Measurements from ENCODE around the gene METTL24.

METTL24 gene

DNA sequence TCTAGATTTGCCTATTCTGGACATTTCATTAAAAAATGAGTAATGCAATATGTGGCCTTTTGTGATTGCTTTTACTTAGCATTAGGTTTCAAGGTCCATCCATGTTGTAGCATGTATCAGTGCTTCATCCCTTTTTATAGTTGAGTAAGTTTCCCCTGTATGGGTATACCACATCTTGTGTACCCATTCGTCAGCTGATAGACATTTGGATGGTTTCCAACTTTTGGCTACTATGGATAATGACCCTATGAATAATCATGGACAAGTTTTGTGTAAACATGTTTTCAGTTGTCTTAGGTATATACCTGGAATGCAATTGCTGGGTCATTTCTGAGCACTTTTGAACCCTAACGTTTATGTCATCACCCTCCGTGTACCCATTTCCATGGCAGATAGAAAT lies 15.4 kb downstream of the METTL24 start:
- Histone ChIP-seq H4K8ac (ENCODE audit: low read depth, low read length) (no peak overlapping the region), H3K79me2 (ENCODE audit: control insufficient read depth, insufficient read depth, low read length, poor library complexity) (peaks cover 6% of the 10 kb centered on the region), H4K91ac (ENCODE audit: low read depth, low read length) (no peak overlapping the region), H3K23ac (ENCODE audit: low read length) (no peak overlapping the region), H2BK12ac (ENCODE audit: low read length) (no peak overlapping the region), H2AK5ac (ENCODE audit: low read length) (no peak overlapping the region), H3K18ac (ENCODE audit: low read length) (no peak overlapping the region), H3K4ac (ENCODE audit: low read depth, low read length) (no peak overlapping the region), H2BK5ac (ENCODE audit: low read depth, low read length, poor library complexity) (no peak overlapping the region), H2BK120ac (ENCODE audit: insufficient read depth, low read length, poor library complexity) (no peak overlapping the region), H3K9ac (ENCODE audit: low read length) (no peak overlapping the region), H3K4me1 (ENCODE audit: control insufficient read depth in 1 of 2, insufficient read depth in 2 of 2, low read length in 2 of 2) (peaks cover 9 to 21% of the 10 kb centered on the region in 2 experiments), H3K36me3 (ENCODE audit: control insufficient read depth in 1 of 2, insufficient read depth in 2 of 2, low read length in 2 of 2) (no peaks in the 10 kb centered on the region), H3K4me3 (ENCODE audit: low read depth, low read length) (no peak overlapping the region), H3K9me3 (ENCODE audit: insufficient read depth, low read depth, low read length) (no peaks in the 10 kb centered on the region), H3K27me3 (ENCODE audit: insufficient read depth, low read length) (no peaks in the 10 kb centered on the region), H3K27ac (ENCODE audit: low read depth, low read length) (no peak overlapping the region), H3K79me1 (ENCODE audit: low read length) (peaks cover 17% of the 10 kb centered on the region), H3K4me2 (ENCODE audit: low read length) (no peak overlapping the region), H4K12ac (ENCODE audit: low read depth, low read length) (no peak overlapping the region), H2AFZ (ENCODE audit: insufficient read depth, low read length, poor library complexity) (no peak overlapping the region), H3K14ac (ENCODE audit: low read length) (no peak overlapping the region)
- DNase-seq = no peak
- WGBS (ENCODE audit: extremely low coverage, insufficient coverage, insufficient read length) = no CpG with 5 or more reads among the region's 3 CpGs

DNA sequence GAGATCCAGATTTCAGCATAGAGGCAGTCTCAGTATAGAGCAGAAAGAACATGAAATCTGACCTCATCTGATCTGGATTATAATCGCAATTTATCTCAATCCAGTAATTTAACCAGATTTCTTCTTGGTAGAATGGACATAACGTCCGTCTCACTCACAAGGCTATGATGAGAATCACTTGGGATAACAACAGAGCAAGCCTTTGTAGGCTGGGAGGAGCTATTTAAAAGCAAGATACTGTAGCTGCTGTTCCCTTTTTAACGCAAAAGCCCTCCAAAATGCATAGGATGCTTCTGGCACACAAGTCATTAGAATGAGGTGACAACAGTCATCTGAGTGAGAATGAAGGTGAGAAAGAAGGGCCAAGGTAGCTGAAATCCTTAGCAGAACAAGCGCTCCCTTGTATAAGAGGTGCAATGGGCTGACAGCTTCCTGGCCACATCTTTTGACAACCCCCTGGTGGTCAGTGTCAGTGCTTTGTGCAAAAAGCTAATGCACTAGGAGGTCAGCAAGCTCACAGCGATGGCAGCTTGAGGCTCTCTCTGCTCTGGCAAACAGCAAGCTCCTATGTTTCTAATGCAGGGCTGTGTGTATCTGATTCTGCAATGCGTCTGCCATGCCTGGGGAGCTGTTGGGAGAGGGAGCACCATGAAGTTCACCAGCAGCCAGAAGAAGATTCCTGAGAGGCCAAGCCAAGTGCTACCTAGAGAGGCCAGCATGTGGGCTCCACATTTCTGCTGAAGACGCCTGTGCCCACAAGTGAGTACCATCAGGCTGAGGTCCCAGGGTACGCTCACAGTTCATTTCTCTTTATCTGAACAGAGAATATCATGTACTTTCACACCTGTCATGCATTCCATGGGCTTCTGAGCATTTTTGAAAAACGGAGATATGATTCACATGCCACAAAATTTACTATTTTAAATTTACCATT lies 16.2 kb downstream of the METTL24 start:
- WGBS (ENCODE audit: extremely low coverage, insufficient coverage, insufficient read length) = no CpG with 5 or more reads among the region's 10 CpGs

GRCh38 chr6:110341067-110341466 lies 17.1 kb downstream of the METTL24 start:
- H2AFZ ChIP-seq (ENCODE audit: insufficient read depth, low read length, poor library complexity) = no peak overlapping the region
- peaks cover 18% of the 10 kb centered on the region for H3K79me1 ChIP-seq (ENCODE audit: low read length)
- H3K18ac ChIP-seq (ENCODE audit: low read length) = no peak overlapping the region
- H3K9me3 ChIP-seq (ENCODE audit: insufficient read depth, low read depth, low read length) = no peaks in the 10 kb centered on the region
- no peak overlapping the region for H3K4me3 ChIP-seq (ENCODE audit: low read depth, low read length)
- H4K91ac ChIP-seq (ENCODE audit: low read depth, low read length) = no peak overlapping the region
- H3K9ac ChIP-seq (ENCODE audit: low read length) = no peak overlapping the region
- H2BK5ac ChIP-seq (ENCODE audit: low read depth, low read length, poor library complexity) = no peak overlapping the region
- no peaks in the 10 kb centered on the region for H3K27me3 ChIP-seq (ENCODE audit: insufficient read depth, low read length)
- no peak overlapping the region for H2AK5ac ChIP-seq (ENCODE audit: low read length)
- H3K79me2 ChIP-seq (ENCODE audit: control insufficient read depth, insufficient read depth, low read length, poor library complexity) = peaks cover 6% of the 10 kb centered on the region
- H3K4me2 ChIP-seq (ENCODE audit: low read length) = no peak overlapping the region
- no peak overlapping the region for H2BK12ac ChIP-seq (ENCODE audit: low read length)
- no peak overlapping the region for H3K23ac ChIP-seq (ENCODE audit: low read length)
- H3K4ac ChIP-seq (ENCODE audit: low read depth, low read length) = no peak overlapping the region
- H3K36me3 ChIP-seq (ENCODE audit: control insufficient read depth in 1 of 2, insufficient read depth in 2 of 2, low read length in 2 of 2) = no peaks in the 10 kb centered on the region
- peaks cover 9 to 21% of the 10 kb centered on the region in 2 experiments for H3K4me1 ChIP-seq (ENCODE audit: control insufficient read depth in 1 of 2, insufficient read depth in 2 of 2, low read length in 2 of 2)
- H4K8ac ChIP-seq (ENCODE audit: low read depth, low read length) = no peak overlapping the region
- H3K27ac ChIP-seq (ENCODE audit: low read depth, low read length) = no peak overlapping the region
- DNase-seq = no peak
- no peak overlapping the region for H4K12ac ChIP-seq (ENCODE audit: low read depth, low read length)
- H2BK120ac ChIP-seq (ENCODE audit: insufficient read depth, low read length, poor library complexity) = no peak overlapping the region
- no peak overlapping the region for H3K14ac ChIP-seq (ENCODE audit: low read length)

More for the DNA sequence above, 16.2 kb downstream of the METTL24 start:
- Histone ChIP-seq H2BK120ac (ENCODE audit: insufficient read depth, low read length, poor library complexity) (peak overlapping the region; percentile 0), H3K9ac (ENCODE audit: low read length) (no peak overlapping the region), H3K27ac (ENCODE audit: low read depth, low read length) (peak overlapping the region; percentile 13), H3K23ac (ENCODE audit: low read length) (no peak overlapping the region), H3K4me3 (ENCODE audit: low read depth, low read length) (no peak overlapping the region), H3K9me3 (ENCODE audit: insufficient read depth, low read depth, low read length) (no peaks in the 10 kb centered on the region), H2AFZ (ENCODE audit: insufficient read depth, low read length, poor library complexity) (no peak overlapping the region), H3K27me3 (ENCODE audit: insufficient read depth, low read length) (no peaks in the 10 kb centered on the region), H2BK12ac (ENCODE audit: low read length) (no peak overlapping the region), H3K79me1 (ENCODE audit: low read length) (peaks cover 17% of the 10 kb centered on the region), H4K91ac (ENCODE audit: low read depth, low read length) (no peak overlapping the region), H3K4ac (ENCODE audit: low read depth, low read length) (no peak overlapping the region), H2BK5ac (ENCODE audit: low read depth, low read length, poor library complexity) (no peak overlapping the region), H3K4me1 (ENCODE audit: control insufficient read depth in 1 of 2, insufficient read depth in 2 of 2, low read length in 2 of 2) (peaks cover 9 to 21% of the 10 kb centered on the region in 2 experiments), H4K12ac (ENCODE audit: low read depth, low read length) (no peak overlapping the region), H3K79me2 (ENCODE audit: control insufficient read depth, insufficient read depth, low read length, poor library complexity) (peaks cover 6% of the 10 kb centered on the region), H3K36me3 (ENCODE audit: control insufficient read depth in 1 of 2, insufficient read depth in 2 of 2, low read length in 2 of 2) (no peaks in the 10 kb centered on the region), H4K8ac (ENCODE audit: low read depth, low read length) (no peak overlapping the region), H3K14ac (ENCODE audit: low read length) (no peak overlapping the region), H3K18ac (ENCODE audit: low read length) (no peak overlapping the region), H3K4me2 (ENCODE audit: low read length) (no peak overlapping the region), H2AK5ac (ENCODE audit: low read length) (no peak overlapping the region)
- DNase-seq = peak; percentile 19 to 49

DNA sequence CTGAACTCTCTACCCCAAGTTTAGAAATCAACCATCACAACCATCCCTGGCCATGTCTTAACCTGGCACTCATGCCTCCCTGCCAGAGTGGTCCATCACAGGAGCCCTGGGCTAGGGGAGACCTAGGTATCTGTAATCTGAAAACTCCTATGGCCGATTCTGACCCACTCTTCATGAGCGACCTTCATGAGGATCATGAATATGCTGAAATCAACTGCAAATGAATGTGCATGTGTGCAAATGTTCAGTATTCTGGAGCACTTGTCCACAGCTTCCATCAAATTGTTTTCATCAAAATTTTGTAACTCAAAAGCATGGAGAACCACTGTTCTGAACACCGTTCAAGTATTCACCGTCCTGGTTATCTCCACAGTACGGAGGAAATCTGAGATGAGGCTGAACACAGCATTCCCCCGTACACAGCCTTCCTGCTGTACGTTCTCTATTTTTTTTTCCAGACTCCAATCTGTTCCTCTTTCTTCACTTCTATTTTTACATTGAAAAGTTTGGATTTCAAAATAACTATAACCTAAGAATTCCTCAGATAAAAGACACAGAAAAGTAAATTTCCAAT lies 17.7 kb downstream of the METTL24 start:
- no peaks in the 10 kb centered on the region for H3K9me3 ChIP-seq (ENCODE audit: insufficient read depth, low read depth, low read length)
- H3K23ac ChIP-seq (ENCODE audit: low read length) = no peak overlapping the region
- no peaks in the 10 kb centered on the region for H3K27me3 ChIP-seq (ENCODE audit: insufficient read depth, low read length)
- peaks cover 19% of the 10 kb centered on the region for H3K79me1 ChIP-seq (ENCODE audit: low read length)
- H3K27ac ChIP-seq (ENCODE audit: low read depth, low read length) = peak overlapping the region; percentile 3
- peak overlapping the region; percentile 100 for H2BK12ac ChIP-seq (ENCODE audit: low read length)
- H2BK120ac ChIP-seq (ENCODE audit: insufficient read depth, low read length, poor library complexity) = peak overlapping the region; percentile 98
- peak overlapping the region; percentile 85 for H3K18ac ChIP-seq (ENCODE audit: low read length)
- peak overlapping the region; percentile 82 for H4K8ac ChIP-seq (ENCODE audit: low read depth, low read length)
- peak overlapping the region; percentile 99 for H4K91ac ChIP-seq (ENCODE audit: low read depth, low read length)
- no peak for DNase-seq
- H3K9ac ChIP-seq (ENCODE audit: low read length) = no peak overlapping the region
- peaks cover 9 to 21% of the 10 kb centered on the region in 2 experiments for H3K4me1 ChIP-seq (ENCODE audit: control insufficient read depth in 1 of 2, insufficient read depth in 2 of 2, low read length in 2 of 2)
- H4K12ac ChIP-seq (ENCODE audit: low read depth, low read length) = no peak overlapping the region
- no peak overlapping the region for H3K4me3 ChIP-seq (ENCODE audit: low read depth, low read length)
- H2AK5ac ChIP-seq (ENCODE audit: low read length) = peak overlapping the region; percentile 96
- H2AFZ ChIP-seq (ENCODE audit: insufficient read depth, low read length, poor library complexity) = no peak overlapping the region
- H3K79me2 ChIP-seq (ENCODE audit: control insufficient read depth, insufficient read depth, low read length, poor library complexity) = peaks cover 6% of the 10 kb centered on the region
- H2BK5ac ChIP-seq (ENCODE audit: low read depth, low read length, poor library complexity) = peak overlapping the region; percentile 90
- no peaks in the 10 kb centered on the region for H3K36me3 ChIP-seq (ENCODE audit: control insufficient read depth in 1 of 2, insufficient read depth in 2 of 2, low read length in 2 of 2)
- peak overlapping the region; percentile 93 for H3K14ac ChIP-seq (ENCODE audit: low read length)
- peak overlapping the region; percentile 92 for H3K4ac ChIP-seq (ENCODE audit: low read depth, low read length)
- no peak overlapping the region for H3K4me2 ChIP-seq (ENCODE audit: low read length)
- no CpG with 5 or more reads among the region's 7 CpGs for WGBS (ENCODE audit: extremely low coverage, insufficient coverage, insufficient read length)
